GM12878 (cell line): ENCODE data around the gene RORC. TPM values are rescaled to one million over a fixed set of nuclear protein-coding genes. Genes with fewer than 3 reads are reported as not detected.

Experiments used
- ATAC-seq: fragments of 200-7000 bp; cut with Tn5 transposase; 3 replicates; pipeline ENCODE4 v1.9.1; 2020; ENCODE audit warnings: mild to moderate bottlenecking, moderate library complexity
- BruUV-seq: library from RNA; stranded (reverse); fragments of 400-500 nt; replicated peaks from 2 replicates; lab custom pipeline; 2021; lab: Mats Ljungman, UMichigan
- CTCF ChIA-PET: fragments of 300-600 bp; sonication (Branson Sonifier 250); formaldehyde crosslinking; extraction: SDS; loops from one replicate; lab custom pipeline; 2021; ENCODE audit warnings: inconsistent platforms; lab: Yijun Ruan, JAX
- POLR2A ChIA-PET: fragments of 350-600 bp; formaldehyde crosslinking; extraction: SDS; loops from one replicate; lab custom pipeline; 2021; ENCODE audit warnings: inconsistent platforms; lab: Charles Lee
- RAD21 ChIA-PET: fragments of 300-600 bp; sonication (Branson Sonifier 250); formaldehyde crosslinking; loops from one replicate; lab custom pipeline; 2023; ENCODE audit warnings: antibody characterized with exemption; ENCODE audit not compliant: unreplicated experiment; lab: Charles Lee
- SMC1A ChIA-PET: fragments of 300-600 bp; sonication (Branson Sonifier 250); formaldehyde crosslinking; loops from one replicate; lab custom pipeline; 2023; ENCODE audit not compliant: unreplicated experiment, uncharacterized antibody; lab: Charles Lee
- DNase-seq: peaks from one replicate; pipeline ENCODE4 v3.0.0-alpha.2; 2011; ENCODE audit warnings: low read depth, low spot score
- FAIRE-seq: peaks from 3 replicates; lab custom pipeline; 2011; peaks lifted over from hg19 to GRCh38; lab: Jason Lieb, UNC
- H2AFZ ChIP-seq: 2 replicates; pipeline ENCODE4 v1.6.0; 2011; ENCODE audit warnings: low read depth, low read length, control low read depth; ENCODE audit not compliant: control insufficient read depth
- H3K27ac ChIP-seq: 2 replicates; pipeline ENCODE4 v1.5.1; 2011; ENCODE audit warnings: control low read depth; ENCODE audit not compliant: control insufficient read depth, insufficient read depth
- H3K27me3 ChIP-seq, 2 experiments: replicated peaks in 1 of 2; 2 replicates each; pipeline versions ENCODE4 v1.6.0 to v1.6.1; 2011; ENCODE audit warnings: low read length in 1 of 2; ENCODE audit not compliant: control insufficient read depth in 2 of 2, insufficient read depth in 2 of 2
- H3K36me3 ChIP-seq, 2 experiments: 2 replicates each; pipeline ENCODE4 v1.5.1; 2011; ENCODE audit warnings: low read length in 1 of 2; ENCODE audit not compliant: control insufficient read depth in 2 of 2, insufficient read depth in 2 of 2
- H3K4me1 ChIP-seq: 2 replicates; pipeline ENCODE4 v1.6.1; 2011; ENCODE audit warnings: mild to moderate bottlenecking, low read length, moderate library complexity, mixed read lengths; ENCODE audit not compliant: control insufficient read depth, insufficient read depth
- H3K4me2 ChIP-seq: 2 replicates; pipeline ENCODE4 v1.6.0; 2011; ENCODE audit warnings: control low read depth; ENCODE audit not compliant: control insufficient read depth, insufficient read depth
- H3K4me3 ChIP-seq: fragments of 200-600 bp; sonication (generic); 2 replicates; pipeline ENCODE4 v1.5.1; 2016
- H3K79me2 ChIP-seq: 2 replicates; pipeline ENCODE4 v1.6.0; 2011; ENCODE audit warnings: low read length; ENCODE audit not compliant: control insufficient read depth, insufficient read depth
- H3K9ac ChIP-seq: 2 replicates; pipeline ENCODE4 v1.8.0; 2011; ENCODE audit warnings: low read length, control low read depth, mixed read lengths; ENCODE audit not compliant: control insufficient read depth, insufficient read depth
- H3K9me3 ChIP-seq: replicated peaks from 3 replicates; pipeline ENCODE4 v1.5.1; 2011; ENCODE audit warnings: mild to moderate bottlenecking, low read length; ENCODE audit not compliant: control insufficient read depth, insufficient read depth
- H4K20me1 ChIP-seq: 2 replicates; pipeline ENCODE4 v1.6.0; 2011; ENCODE audit not compliant: control insufficient read depth, insufficient read depth
- ATF7 ChIP-seq: fragments of 450-650 bp; IDR thresholded peaks from 2 replicates; pipeline ENCODE4 v1.6.1; 2016; ENCODE audit warnings: low read depth, mild to moderate bottlenecking
- CEBPB ChIP-seq, 2 experiments: fragments of 150-350 bp in 1 of 2; IDR thresholded peaks; 2 replicates each; pipeline ENCODE4 v1.6.1; 2012 to 2014; ENCODE audit warnings: low read depth in 2 of 2, low read length in 2 of 2, borderline replicate concordance in 1 of 2, inconsistent platforms in 1 of 2
- EGR1 ChIP-seq, 2 experiments: IDR thresholded peaks; 1 replicate in 1 of 2; 2 replicates in 1 of 2; pipeline ENCODE4 v1.6.1; 2011 to 2012; ENCODE audit warnings: low read depth in 2 of 2, low read length in 2 of 2, borderline replicate concordance in 1 of 2, mild to moderate bottlenecking in 1 of 2, moderate library complexity in 1 of 2
- IRF3 ChIP-seq: fragments of 450-650 bp; IDR thresholded peaks from 2 replicates; pipeline ENCODE4 v1.6.1; 2014; ENCODE audit warnings: mild to moderate bottlenecking
- JUNB ChIP-seq: IDR thresholded peaks from 2 replicates; pipeline ENCODE4 v1.6.1; 2016; ENCODE audit warnings: antibody characterized with exemption, mild to moderate bottlenecking
- MLLT1 ChIP-seq: fragments of 450-650 bp; IDR thresholded peaks from 2 replicates; pipeline ENCODE4 v1.6.1; 2016; ENCODE audit warnings: mild to moderate bottlenecking
- MYC ChIP-seq: IDR thresholded peaks from 2 replicates; pipeline ENCODE4 v1.6.1; 2011; ENCODE audit warnings: mild to moderate bottlenecking, low read length, moderate library complexity, inconsistent platforms; ENCODE audit not compliant: insufficient read depth, insufficient replicate concordance, insufficient read length, severe bottlenecking
- NRF1 ChIP-seq: conservative IDR thresholded peaks from 2 replicates; pipeline ENCODE4 v1.6.1; 2011; ENCODE audit warnings: mild to moderate bottlenecking, low read depth, low read length, improper control_type of control experiment
- PAX8 ChIP-seq: fragments of 450-650 bp; IDR thresholded peaks from 2 replicates; pipeline ENCODE4 v1.6.1; 2017; ENCODE audit warnings: mild to moderate bottlenecking, moderate library complexity
- PML ChIP-seq: IDR thresholded peaks from 2 replicates; pipeline ENCODE4 v1.6.1; 2012; ENCODE audit warnings: low read length, inconsistent platforms
- POLR2A ChIP-seq: IDR thresholded peaks from 2 replicates; pipeline ENCODE4 v1.6.1; 2011; ENCODE audit warnings: low read depth, mild to moderate bottlenecking, low read length
- PRDM15 ChIP-seq: fragments of 450-650 bp; formaldehyde crosslinking; IDR thresholded peaks from 2 replicates; pipeline ENCODE4 v1.4.0; 2020; ENCODE audit warnings: mild to moderate bottlenecking, moderate library complexity
- RB1 ChIP-seq: fragments of 450-650 bp; formaldehyde crosslinking; IDR thresholded peaks from 2 replicates; pipeline ENCODE4 v1.6.1; 2017; ENCODE audit warnings: mild to moderate bottlenecking, borderline replicate concordance
- RUNX3 ChIP-seq: IDR thresholded peaks from 2 replicates; pipeline ENCODE4 v1.6.1; 2012; ENCODE audit warnings: low read length, inconsistent platforms
- SUZ12 ChIP-seq: fragments of 200-600 bp; sonication (generic); IDR thresholded peaks from one replicate; pipeline ENCODE4 v1.6.1; 2018; ENCODE audit warnings: antibody characterized with exemption, mild to moderate bottlenecking; ENCODE audit not compliant: unreplicated experiment
- YY1 ChIP-seq: IDR thresholded peaks from 2 replicates; pipeline ENCODE4 v1.6.1; 2011; ENCODE audit warnings: low read depth, mild to moderate bottlenecking, low read length
- WGBS: methylation state at CpG from one replicate; pipeline ENCODE4 v1.1.6; 2016; ENCODE audit warnings: low lambda C conversion rate; ENCODE audit not compliant: insufficient replicate concordance, insufficient coverage; ENCODE audit errors: missing lambda C conversion rate; 5-methylcytosine and 5-hydroxymethylcytosine counted together
- in situ Hi-C: fragments of 300-500 bp; cut with MboI; formaldehyde crosslinking; loops from 9 replicates; pipeline ENCODE4 v1.14.3; 2018; ENCODE audit warnings: mixed read lengths
- intact Hi-C: fragments of 100-400 bp; cut with micrococcal nuclease; formaldehyde crosslinking; loops from one replicate; pipeline ENCODE4 v1.14.2; 2022; ENCODE audit not compliant: unreplicated experiment
- polyA plus RNA-seq, 11 experiments: library from polyadenylated mRNA; depleted of rRNA in 4 of 11; unstranded in 6 of 11; stranded (reverse) in 5 of 11; fragments of >200 nt; fragmentation: Nextera tagmentation in 4 of 11; fragmentation: Illumina TruSeq in 1 of 11; extraction: Ambion mirVana in 4 of 11; extraction: Trizol in 1 of 11; gene quantifications; 1 replicate in 1 of 11; 2 replicates in 10 of 11; pipeline versions ENCODE4 v1.2.1 to v1.2.3, GENCODE V29; 2011 to 2016; ENCODE audit warnings: inconsistent platforms in 2 of 11, missing spikeins in 2 of 11, low read depth in 1 of 11
- total RNA-seq, 4 experiments: library from RNA; depleted of rRNA in 3 of 4; stranded (reverse); fragments of >200 nt in 3 of 4; fragmentation: Illumina TruSeq in 1 of 4; extraction: Trizol in 1 of 4; gene quantifications; 2 replicates each; pipeline versions ENCODE4 v1.2.1 to v1.2.3, GENCODE V29; 2013 to 2021

RORC gene
- total and polyA plus RNA-seq, 10 of the 15 experiments (the other 5 are each of a cell fraction or from before 2014, with no cell fraction given), result not detected

GRCh38 chr1:151851886-151852285 lies 20.3 kb upstream of the RORC start:
- Histone ChIP-seq H3K27ac (no peak overlapping the region), H3K36me3 (no peaks in the 10 kb centered on the region), H3K27me3 (peaks cover 0 to 3% of the 10 kb centered on the region in 2 experiments; a peak in 1 of 4 replicates), H3K4me1 (no peaks in the 10 kb centered on the region), H3K4me2 (no peak overlapping the region), H3K9me3 (no peaks in the 10 kb centered on the region), H4K20me1 (no peaks in the 10 kb centered on the region), H3K79me2 (no peaks in the 10 kb centered on the region), H3K9ac (no peak overlapping the region), H2AFZ (no peak overlapping the region), H3K4me3 (no peak overlapping the region)
- intact Hi-C loops, result loop anchor here (2.0 kb wide), 1 partner anchor 27 kb away; no protein-coding TSS in a partner anchor
- ChIA-PET SMC1A (no interaction called here), RAD21 (no interaction called here), POLR2A (interaction anchor here (0.7 kb wide), 1 partner anchor 57 kb away, joined by 3 read pairs; the partner anchor contains the start of gene THEM4), CTCF (no interaction called here)
- no TSS peak for BruUV-seq
- TF ChIP-seq PAX8 (no peak), EGR1 (IDR thresholded peaks at IDR 0.05; ENCODE audit: borderline replicate concordance in 1 of 2, low read depth in 2 of 2, low read length in 2 of 2) (no peak), IRF3 (no peak), CEBPB (IDR thresholded peaks at IDR 0.05; ENCODE audit: borderline replicate concordance in 1 of 2, low read depth in 2 of 2, low read length in 2 of 2) (no peak), SUZ12 (no peak), MYC (no peak), RB1 (no peak), RUNX3 (no peak), PML (no peak), ATF7 (no peak), MLLT1 (no peak), POLR2A (no peak), YY1 (no peak), PRDM15 (CRISPR knock-in tag) (no peak), NRF1 (no peak), JUNB (no peak)
- ATAC-seq, result no peak
- FAIRE-seq, result no peak
- 48% methylated on average over 7 of the region's 8 CpGs for WGBS
- no peak for DNase-seq
- in situ Hi-C loops, result no loop called here
